Esophagus squamous epithelium (tissue), 4 donors: ENCODE data around the gene OSBPL8.

Experiments
- POLR2A ChIP-seq, 4 donors: fragments of 450-650 bp; IDR thresholded peaks; one replicate each; pipeline ENCODE4 v1.6.1; 2017; ENCODE audit warnings: antibody characterized with exemption in 4 of 4, mild to moderate bottlenecking in 4 of 4, moderate library complexity in 3 of 4
- TF ChIP-seq, protein P1 (sequence below), 6 experiments: fragments of 450-650 bp in 4 of 6; fragments of 200-600 bp in 2 of 6; sonication (generic) in 2 of 6; IDR thresholded peaks; one replicate each; pipeline ENCODE4 v1.5.1; 2016 to 2019; ENCODE audit warnings: antibody characterized with exemption in 6 of 6, mild to moderate bottlenecking in 4 of 6, moderate library complexity in 4 of 6

DNA sequence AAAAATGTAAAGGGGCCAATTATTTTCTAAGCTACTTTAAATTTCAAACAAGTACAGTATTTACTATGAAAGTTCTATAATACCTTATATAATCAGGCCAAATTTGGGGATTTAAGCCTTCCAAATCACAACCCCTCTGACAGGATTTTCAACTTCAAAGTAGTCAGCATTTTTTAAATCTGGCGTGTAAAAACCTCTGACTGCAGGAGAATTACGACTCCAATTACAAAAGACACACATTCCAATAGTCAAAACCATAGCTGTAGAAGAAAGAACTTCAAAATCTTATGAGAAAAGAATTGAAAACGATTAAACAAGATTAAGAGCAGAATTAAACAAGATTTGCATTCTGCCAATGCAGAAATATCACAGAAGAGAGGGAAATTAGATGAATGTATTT, 12.7 kb downstream of the OSBPL8 start:
- TF ChIP-seq POLR2A (IDR thresholded peaks at IDR 0.05), result no peak
- TF ChIP-seq, protein P1, sequence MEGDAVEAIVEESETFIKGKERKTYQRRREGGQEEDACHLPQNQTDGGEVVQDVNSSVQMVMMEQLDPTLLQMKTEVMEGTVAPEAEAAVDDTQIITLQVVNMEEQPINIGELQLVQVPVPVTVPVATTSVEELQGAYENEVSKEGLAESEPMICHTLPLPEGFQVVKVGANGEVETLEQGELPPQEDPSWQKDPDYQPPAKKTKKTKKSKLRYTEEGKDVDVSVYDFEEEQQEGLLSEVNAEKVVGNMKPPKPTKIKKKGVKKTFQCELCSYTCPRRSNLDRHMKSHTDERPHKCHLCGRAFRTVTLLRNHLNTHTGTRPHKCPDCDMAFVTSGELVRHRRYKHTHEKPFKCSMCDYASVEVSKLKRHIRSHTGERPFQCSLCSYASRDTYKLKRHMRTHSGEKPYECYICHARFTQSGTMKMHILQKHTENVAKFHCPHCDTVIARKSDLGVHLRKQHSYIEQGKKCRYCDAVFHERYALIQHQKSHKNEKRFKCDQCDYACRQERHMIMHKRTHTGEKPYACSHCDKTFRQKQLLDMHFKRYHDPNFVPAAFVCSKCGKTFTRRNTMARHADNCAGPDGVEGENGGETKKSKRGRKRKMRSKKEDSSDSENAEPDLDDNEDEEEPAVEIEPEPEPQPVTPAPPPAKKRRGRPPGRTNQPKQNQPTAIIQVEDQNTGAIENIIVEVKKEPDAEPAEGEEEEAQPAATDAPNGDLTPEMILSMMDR (IDR thresholded peaks at IDR 0.05), result no peak
